DND-41 (cell line): ENCODE results near the gene CTAG2.

Source experiments
- CTCF ChIP-seq: IDR thresholded peaks from 2 replicates; pipeline ENCODE4 v1.5.1; 2012; ENCODE audit warnings: borderline replicate concordance, low read length, moderate library complexity, mild to moderate bottlenecking; ENCODE audit not compliant: poor library complexity, severe bottlenecking; ENCODE audit errors: extremely low read depth
- EZH2 ChIP-seq: IDR thresholded peaks from 3 replicates; pipeline ENCODE4 v1.6.1; 2012; ENCODE audit warnings: borderline replicate concordance, low read depth, mild to moderate bottlenecking, moderate library complexity, low read length, inconsistent platforms; ENCODE audit not compliant: severe bottlenecking

- TF ChIP-seq CTCF, result no peak
- no peak for TF ChIP-seq EZH2
Observed at GRCh38 chrX:154653048-154653401, 354 bp downstream of the CTAG2 start.
